ENCODE results near the gene XAGE5.

XAGE5 gene

GRCh38 chrX:52865343-52865998 lies 54.4 kb downstream of the XAGE5 start:
- Histone ChIP-seq H3K9ac (ENCODE audit: low read length) (no peak overlapping the region), H3K27me3 (ENCODE audit: low read length) (no peaks in the 10 kb centered on the region), H3K79me2 (ENCODE audit: insufficient read depth, low read length) (no peaks in the 10 kb centered on the region), H3K27ac (ENCODE audit: low read depth, low read length) (no peak overlapping the region), H2AFZ (ENCODE audit: low read depth, low read length, severe bottlenecking) (no peak overlapping the region), H3F3A (ENCODE audit: insufficient read depth) (no peaks in the 10 kb centered on the region), H3K9me2 (replicated peaks; ENCODE audit: insufficient read depth, low read length) (no peaks in the 10 kb centered on the region), H4K20me1 (ENCODE audit: low read depth, low read length) (no peaks in the 10 kb centered on the region), H3K36me3 (ENCODE audit: low read length) (no peaks in the 10 kb centered on the region), H3K4me2 (ENCODE audit: low read depth, low read length, poor library complexity, severe bottlenecking) (no peak overlapping the region), H3K4me3 (ENCODE audit: insufficient read depth, low read length, poor library complexity, severe bottlenecking) (no peak overlapping the region), H3K9me3 (ENCODE audit: insufficient read depth, low read length) (no peaks in the 10 kb centered on the region)
- TF ChIP-seq CTCF (IDR thresholded peaks at IDR 0.05; ENCODE audit: insufficient read depth, low read length, poor library complexity, severe bottlenecking) (no peak), EZH2phosphoT487 (conservative IDR thresholded peaks at IDR 0.05; ENCODE audit: low read length) (no peak)

Data from SU-DHL-6 (cell line).